BJ (cell line): ENCODE results near the gene UBE3D. TPM values are rescaled to one million over a fixed set of nuclear protein-coding genes. Genes with fewer than 3 reads are reported as not detected.
"Not testable (repeated sequence)": the region's sequence is repeated elsewhere in the genome, so short reads cannot be mapped to it uniquely, and the experiment has no call there.

Source experiments
- CTCF ChIA-PET: fragments of 350-600 bp; formaldehyde crosslinking; extraction: SDS; loops from one replicate; lab custom pipeline; 2021; ENCODE audit warnings: antibody characterized with exemption, inconsistent platforms; lab: Yijun Ruan, JAX
- POLR2A ChIA-PET: fragments of 300-600 bp; sonication (Branson Sonifier 250); formaldehyde crosslinking; extraction: SDS; loops from one replicate; lab custom pipeline; 2021; ENCODE audit warnings: antibody characterized with exemption; lab: Charles Lee
- DNase-seq: peaks from one replicate; pipeline ENCODE4 v3.0.0-alpha.2; 2011; ENCODE audit warnings: low read depth
- H3K27me3 ChIP-seq: 2 replicates; pipeline ENCODE4 v1.6.0; 2011; ENCODE audit warnings: low read length; ENCODE audit not compliant: control insufficient read depth, insufficient read depth
- H3K36me3 ChIP-seq: 2 replicates; pipeline ENCODE4 v1.5.1; 2011; ENCODE audit warnings: low read length; ENCODE audit not compliant: control insufficient read depth, insufficient read depth
- H3K4me3 ChIP-seq: 2 replicates; pipeline ENCODE4 v1.5.1; 2011; ENCODE audit warnings: low read depth, mild to moderate bottlenecking, control low read depth, low read length
- polyA plus RNA-seq: library from polyadenylated mRNA; depleted of rRNA; stranded (reverse); fragments of >200 nt; gene quantifications from 2 replicates; pipeline ENCODE4 v1.2.3, GENCODE V29; 2011
- TF ChIP-seq, protein P1 (sequence below): IDR thresholded peaks from 2 replicates; pipeline ENCODE4 v1.5.1; 2011; ENCODE audit warnings: low read depth, mild to moderate bottlenecking, control low read depth, inconsistent platforms, low read length, moderate library complexity; ENCODE audit not compliant: insufficient read depth

Gene UBE3D
- polyA plus RNA-seq, 1 experiment, result 2.1 TPM

- ChIA-PET CTCF (interaction anchor here (0.7 to 1.7 kb wide), 4 partner anchors 10 to 111 kb away, joined by 3 to 4 read pairs (median 4); no protein-coding TSS in a partner anchor), POLR2A (no interaction called here)
- TF ChIP-seq, protein P1, sequence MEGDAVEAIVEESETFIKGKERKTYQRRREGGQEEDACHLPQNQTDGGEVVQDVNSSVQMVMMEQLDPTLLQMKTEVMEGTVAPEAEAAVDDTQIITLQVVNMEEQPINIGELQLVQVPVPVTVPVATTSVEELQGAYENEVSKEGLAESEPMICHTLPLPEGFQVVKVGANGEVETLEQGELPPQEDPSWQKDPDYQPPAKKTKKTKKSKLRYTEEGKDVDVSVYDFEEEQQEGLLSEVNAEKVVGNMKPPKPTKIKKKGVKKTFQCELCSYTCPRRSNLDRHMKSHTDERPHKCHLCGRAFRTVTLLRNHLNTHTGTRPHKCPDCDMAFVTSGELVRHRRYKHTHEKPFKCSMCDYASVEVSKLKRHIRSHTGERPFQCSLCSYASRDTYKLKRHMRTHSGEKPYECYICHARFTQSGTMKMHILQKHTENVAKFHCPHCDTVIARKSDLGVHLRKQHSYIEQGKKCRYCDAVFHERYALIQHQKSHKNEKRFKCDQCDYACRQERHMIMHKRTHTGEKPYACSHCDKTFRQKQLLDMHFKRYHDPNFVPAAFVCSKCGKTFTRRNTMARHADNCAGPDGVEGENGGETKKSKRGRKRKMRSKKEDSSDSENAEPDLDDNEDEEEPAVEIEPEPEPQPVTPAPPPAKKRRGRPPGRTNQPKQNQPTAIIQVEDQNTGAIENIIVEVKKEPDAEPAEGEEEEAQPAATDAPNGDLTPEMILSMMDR, result no peak
- Histone ChIP-seq H3K4me3 (no peak overlapping the region), H3K36me3 (no peaks in the 10 kb centered on the region), H3K27me3 (no peaks in the 10 kb centered on the region)
- no peak for DNase-seq
Measured at GRCh38 chr6:82954356-82954755, 111.3 kb downstream of the UBE3D start.

DNA sequence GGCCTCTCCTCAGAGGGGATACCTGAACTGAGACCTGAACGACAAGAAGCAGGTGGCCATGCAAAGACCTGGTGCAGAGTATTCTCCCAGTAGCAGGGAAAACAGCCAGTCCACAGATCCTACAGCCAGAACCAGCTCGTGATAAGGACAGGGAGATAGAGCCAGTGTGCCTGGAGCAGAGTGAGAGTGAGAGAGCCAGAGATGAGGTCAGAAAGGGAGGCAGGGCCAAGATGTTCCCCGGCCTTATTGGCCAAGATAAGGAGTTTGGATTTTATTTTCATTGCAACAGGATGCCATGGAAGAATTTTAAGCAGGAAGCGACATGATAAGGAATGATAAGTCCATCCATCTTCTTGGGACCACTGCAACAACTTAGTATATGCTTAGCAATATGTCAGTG lies 111.8 kb downstream of the UBE3D start:
- POLR2A ChIA-PET, result no interaction called here
- Histone ChIP-seq H3K36me3 (no peaks in the 10 kb centered on the region), H3K27me3 (no peaks in the 10 kb centered on the region), H3K4me3 (no peak overlapping the region)
- DNase-seq, result no peak
- CTCF ChIA-PET, result interaction anchor here (0.7 to 1.7 kb wide), 3 partner anchors 10 to 111 kb away, joined by 3 to 4 read pairs (median 4); no protein-coding TSS in a partner anchor
- TF ChIP-seq, protein P1, result no peak

- no peak for DNase-seq
- TF ChIP-seq, protein P1, result no peak
- POLR2A ChIA-PET, result no interaction called here
- Histone ChIP-seq H3K4me3 (no peak overlapping the region), H3K27me3 (no peaks in the 10 kb centered on the region), H3K36me3 (no peaks in the 10 kb centered on the region)
- CTCF ChIA-PET, result no interaction called here
Measured at GRCh38 chr6:82951935-82952334, 113.7 kb downstream of the UBE3D start.

- Histone ChIP-seq H3K27me3 (no peaks in the 10 kb centered on the region), H3K4me3 (no peak overlapping the region), H3K36me3 (no peaks in the 10 kb centered on the region)
- ChIA-PET CTCF (no interaction called here), POLR2A (interaction anchor here (0.5 kb wide), 1 partner anchor 16 kb away, joined by 3 read pairs; no protein-coding TSS in a partner anchor)
- DNase-seq, result no peak
- TF ChIP-seq, protein P1, result no peak
Measured at GRCh38 chr6:82951389-82951788, 114.3 kb downstream of the UBE3D start.

- CTCF ChIA-PET, H3K27me3 ChIP-seq, H3K4me3 ChIP-seq, DNase-seq, POLR2A ChIA-PET, H3K36me3 ChIP-seq: not testable (repeated sequence)
Measured at GRCh38 chr6:82930915-82931314, 134.7 kb downstream of the UBE3D start.

GRCh38 chr6:82924799-82925535 lies 140.7 kb downstream of the UBE3D start:
- DNase-seq, result no peak
- ChIA-PET CTCF (interaction anchor here (1.2 to 1.6 kb wide), 2 partner anchors 9 to 15 kb away, joined by 3 to 4 read pairs; no protein-coding TSS in a partner anchor), POLR2A (no interaction called here)
- TF ChIP-seq, protein P1, result no peak
- Histone ChIP-seq H3K27me3 (no peaks in the 10 kb centered on the region), H3K36me3 (no peaks in the 10 kb centered on the region), H3K4me3 (no peak overlapping the region)
